HG03060 (cell line): ENCODE data around the gene GPC5.

ENCODE experiments used
- ATAC-seq: cut with Tn5 transposase; IDR thresholded peaks from one replicate; pipeline ENCODE4 v1.9.1; 2021; ENCODE audit warnings: low read depth, moderate number of reproducible peaks; ENCODE audit not compliant: unreplicated experiment

GPC5 gene

DNA sequence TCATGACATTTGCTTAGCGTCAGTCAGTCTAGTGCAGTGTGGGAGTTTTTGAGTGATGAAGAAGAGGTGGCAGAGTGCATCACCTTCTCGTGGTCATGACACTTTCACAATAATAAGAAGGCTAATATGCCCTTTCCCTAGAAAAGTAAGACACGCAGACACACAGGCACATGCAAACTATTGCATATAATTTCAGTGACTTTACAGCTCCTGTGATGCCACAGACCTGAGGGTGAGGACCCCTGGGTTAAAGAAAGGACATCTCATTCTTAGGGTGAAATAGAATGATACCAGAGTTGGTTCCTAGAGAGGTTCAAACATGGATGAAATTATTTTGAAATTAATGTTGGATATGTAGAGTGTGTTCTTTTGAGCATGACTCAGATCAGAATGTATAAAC, 300.3 kb downstream of the GPC5 start:
- no peak for ATAC-seq

DNA sequence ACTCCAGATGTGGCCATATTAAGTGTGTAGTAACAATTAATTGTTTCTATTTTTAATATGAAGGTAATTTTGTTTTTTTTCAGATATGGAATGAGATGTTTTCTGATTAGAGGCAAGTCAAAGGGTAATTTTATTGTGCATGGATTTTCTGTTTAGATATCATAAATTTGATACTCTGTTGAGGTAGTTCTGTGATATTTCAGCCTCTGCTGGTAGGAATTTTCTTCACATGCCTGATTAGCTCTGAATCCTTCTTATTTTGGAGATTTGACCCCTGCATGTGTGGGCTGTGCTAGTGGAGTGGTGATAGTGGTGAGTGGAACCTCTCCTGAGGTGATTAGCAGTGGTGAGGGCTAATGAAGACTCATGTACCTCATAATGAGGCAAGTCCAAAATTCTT, 301.4 kb downstream of the GPC5 start:
- no peak for ATAC-seq

DNA sequence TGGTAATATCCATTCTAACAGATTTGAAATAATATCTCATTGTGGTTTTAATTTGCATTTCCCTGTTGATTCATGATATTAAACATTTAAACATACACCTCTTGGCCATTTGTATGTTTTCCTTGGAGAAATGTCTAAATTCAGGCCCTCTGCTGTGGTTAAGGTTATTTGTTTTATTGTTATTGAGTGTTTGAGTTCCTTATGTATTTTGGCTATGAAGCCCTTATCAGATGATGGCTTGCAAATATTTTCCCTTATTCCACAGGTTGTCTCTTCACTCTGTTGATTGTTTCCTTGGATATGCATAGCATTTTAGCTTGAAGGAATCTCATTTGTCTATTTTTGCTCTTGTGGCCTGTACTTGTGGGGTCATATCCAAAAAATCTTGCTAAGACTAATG, 303.6 kb downstream of the GPC5 start:
- ATAC-seq, result no peak

DNA sequence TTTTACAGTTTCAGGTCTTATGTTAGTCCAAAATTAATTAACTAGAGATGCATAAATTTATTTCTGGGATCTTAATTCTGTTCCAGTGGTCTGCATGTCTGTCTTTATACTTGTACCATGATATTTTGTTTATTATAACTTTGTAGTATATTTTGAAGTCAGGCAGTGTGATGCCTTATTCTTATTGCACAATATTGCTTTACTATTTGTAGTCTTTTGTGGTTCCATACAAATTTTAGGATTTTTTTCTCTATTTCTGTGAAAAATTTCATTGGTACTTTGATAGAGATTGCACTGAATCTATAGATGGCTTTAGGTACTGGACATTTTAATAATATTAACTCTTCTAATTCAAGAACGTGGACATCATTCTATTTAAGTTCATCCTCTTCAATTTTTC, 304.0 kb downstream of the GPC5 start:
- no peak for ATAC-seq

DNA sequence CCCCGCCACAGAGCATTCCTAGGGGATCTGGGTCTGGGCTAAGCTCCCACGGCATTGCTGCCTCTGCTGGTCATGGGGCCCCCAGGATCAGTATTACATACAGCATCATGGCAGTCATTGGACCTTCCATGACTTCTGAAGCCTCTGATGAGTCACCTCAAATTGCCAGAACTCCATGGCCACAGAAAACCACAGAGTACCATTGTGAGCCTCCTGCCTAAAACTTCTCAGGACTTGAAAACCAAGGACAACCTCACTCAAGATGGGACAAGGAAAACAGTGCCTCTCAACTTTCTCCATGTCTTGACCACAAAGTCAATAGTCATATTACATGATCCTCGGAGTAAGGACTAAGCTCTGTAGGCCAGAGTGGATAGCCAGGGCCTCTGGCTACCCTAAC, 306.0 kb downstream of the GPC5 start:
- no peak for ATAC-seq

DNA sequence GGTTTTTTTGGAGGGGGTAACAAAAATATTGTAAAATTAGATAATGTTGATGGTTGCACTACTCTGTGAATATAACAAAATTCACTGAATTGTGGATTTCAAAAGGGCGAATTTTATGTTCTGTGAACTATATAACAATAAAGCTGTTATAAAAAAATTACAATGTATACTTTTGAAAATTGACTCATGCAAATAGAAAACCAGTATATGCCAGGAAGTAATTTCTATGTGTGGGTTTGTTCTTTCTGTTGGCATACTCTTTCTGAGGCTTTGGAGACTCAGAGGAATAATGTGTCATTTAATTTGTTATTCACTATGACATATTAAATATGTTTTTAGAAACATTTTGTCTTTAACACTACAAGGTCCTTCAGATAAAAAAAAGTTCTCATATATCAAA, 310.1 kb downstream of the GPC5 start:
- no peak for ATAC-seq

DNA sequence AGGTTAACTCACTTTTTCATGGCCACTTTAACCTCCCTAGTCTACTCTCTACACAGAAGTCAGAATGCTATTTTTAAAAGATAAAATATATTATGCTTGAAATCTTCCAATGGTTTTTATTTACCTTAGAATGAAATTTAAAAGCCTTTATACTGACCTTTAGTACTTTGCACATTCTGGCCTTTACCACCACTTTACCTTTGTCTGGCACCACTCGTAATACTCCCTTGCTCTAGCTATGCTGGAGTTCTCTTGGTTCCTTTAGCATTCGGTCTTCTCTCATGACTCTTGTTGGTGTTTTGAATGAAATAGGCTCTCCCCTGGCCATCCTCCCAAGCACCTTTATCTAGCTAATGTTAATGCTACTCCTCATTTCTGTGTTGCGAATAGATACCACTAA, 310.8 kb downstream of the GPC5 start:
- ATAC-seq, result no peak

DNA sequence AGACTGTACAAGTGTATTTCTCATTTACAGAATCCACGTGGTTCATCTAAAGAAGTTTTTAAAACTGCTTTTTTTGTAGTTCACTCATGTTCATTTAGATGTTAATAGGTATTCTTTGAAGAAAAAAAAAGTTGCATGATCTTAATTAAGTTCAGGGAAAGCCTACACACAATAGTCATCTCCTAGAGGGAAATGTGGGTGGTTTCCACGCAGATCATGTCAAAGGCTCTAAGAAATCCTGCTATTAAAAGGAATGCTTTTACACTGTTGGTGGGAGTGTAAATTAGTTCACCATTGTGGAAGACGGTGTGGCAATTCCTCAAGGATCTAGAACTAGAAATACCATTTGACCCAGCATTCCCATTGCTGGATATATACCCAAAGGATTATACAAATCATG, 312.3 kb downstream of the GPC5 start:
- no peak for ATAC-seq

DNA sequence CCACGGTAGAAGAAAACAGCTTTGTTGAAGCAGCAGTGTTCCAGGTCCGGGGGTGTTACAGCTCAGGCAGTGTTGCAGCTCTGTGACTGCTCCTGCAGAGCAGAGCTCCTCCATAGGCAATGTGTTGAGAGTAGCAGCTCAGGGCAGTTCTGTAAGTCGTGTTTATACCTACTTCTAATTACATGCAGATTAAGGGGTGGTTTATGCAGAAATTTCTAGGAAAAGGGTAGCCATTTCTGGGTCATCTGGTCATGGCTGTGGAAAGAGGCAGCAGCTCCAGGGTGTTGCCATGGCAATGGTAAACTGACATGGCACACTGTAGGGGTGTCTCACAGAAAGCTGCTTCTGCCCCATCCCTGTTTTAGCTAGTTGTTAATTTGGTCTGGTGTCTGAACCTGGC, 316.4 kb downstream of the GPC5 start:
- no peak for ATAC-seq

DNA sequence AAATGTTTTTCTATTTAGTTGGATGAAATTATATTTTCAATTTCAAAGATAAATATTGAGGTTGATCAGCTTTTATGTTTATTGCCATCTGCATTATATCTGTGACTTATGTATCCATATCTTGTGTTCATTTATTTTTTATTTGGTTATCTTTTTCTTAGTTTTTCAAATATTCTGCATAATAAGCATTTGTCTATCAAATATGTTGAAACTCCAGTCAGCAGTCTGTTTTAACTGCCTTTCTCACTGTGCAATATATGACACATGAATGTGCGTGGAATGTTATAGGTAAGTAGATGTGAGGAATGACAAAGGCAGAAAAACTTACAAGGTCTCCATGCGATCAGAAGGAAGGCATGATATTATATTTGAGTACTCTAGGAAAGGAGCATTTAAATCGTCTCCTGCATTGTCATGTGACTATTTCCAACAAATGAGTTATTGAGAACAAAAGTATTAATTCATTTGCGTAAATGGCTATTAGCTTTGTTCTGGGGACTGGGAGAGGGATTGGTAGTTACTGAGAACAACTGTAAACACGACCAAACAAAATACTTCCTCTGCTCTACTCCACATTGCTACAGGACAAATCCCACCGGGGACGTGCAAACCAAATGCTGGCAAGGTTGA, 318.1 kb downstream of the GPC5 start:
- ATAC-seq, result no peak

DNA sequence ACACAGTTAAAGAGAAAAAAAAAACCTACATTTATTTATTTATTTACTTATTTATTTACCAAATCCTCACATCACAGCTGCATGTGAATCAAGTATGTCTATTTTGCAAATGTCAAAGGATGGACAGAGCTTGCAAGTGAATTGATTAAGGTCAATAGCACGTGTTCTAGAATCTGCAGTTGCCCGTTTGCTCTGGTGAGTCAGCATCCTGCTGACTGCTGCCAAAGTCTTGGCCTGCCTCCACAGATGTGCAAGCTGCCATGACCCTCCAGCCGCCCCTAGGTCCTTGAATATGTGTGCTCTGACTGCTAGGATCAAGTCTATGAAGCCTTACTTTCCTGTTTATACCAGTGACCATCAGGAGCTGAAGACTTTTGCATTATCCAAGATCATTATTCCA, 320.6 kb downstream of the GPC5 start:
- ATAC-seq, result no peak

DNA sequence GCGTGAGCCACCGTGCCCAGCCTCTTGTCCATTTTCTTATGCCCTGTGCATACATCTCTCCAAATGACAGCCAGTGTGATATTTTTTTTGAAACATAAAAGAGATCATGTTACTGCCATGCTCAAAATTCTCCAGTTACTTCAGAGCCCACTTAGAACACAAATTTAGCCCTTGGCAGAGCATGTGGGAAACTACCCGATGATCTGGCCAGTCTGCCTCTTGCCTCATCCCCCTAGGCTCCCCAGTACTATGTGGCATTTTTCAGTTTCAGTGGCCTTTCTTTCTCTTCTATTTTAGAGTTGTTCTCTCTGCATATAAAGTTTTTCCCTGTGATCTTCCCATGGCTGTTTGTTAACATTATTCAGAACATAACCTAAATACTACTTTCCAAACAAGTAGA, 323.0 kb downstream of the GPC5 start:
- no peak for ATAC-seq

DNA sequence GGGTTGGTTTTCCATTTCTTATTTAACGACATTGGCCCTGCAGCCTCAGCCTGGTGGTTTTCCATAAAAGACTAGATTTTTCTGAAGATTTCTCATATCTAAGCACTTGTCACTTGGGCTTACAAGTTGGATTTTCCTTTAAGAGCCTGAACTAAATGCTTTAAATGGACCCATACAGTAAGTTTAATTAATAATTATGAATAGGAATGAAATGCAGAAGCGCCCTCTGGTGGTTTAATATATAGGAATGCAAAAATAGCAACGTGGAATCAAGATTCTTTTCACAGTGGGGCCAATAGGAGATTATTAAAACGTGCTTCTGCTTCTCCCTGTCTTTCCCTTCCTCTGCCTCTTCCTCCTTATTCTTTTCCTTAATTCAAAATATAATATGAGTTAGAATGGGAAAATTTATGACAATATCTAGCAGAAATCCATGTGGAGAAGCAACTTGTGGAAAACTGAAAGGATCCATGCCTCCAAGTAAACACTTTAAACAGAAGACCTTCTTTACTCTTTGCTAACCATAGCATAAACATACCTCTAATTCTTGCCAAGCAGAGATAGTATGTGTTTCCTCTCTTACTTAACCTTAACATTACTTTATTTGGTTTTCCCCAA, 324.0 kb downstream of the GPC5 start:
- ATAC-seq, result no peak

DNA sequence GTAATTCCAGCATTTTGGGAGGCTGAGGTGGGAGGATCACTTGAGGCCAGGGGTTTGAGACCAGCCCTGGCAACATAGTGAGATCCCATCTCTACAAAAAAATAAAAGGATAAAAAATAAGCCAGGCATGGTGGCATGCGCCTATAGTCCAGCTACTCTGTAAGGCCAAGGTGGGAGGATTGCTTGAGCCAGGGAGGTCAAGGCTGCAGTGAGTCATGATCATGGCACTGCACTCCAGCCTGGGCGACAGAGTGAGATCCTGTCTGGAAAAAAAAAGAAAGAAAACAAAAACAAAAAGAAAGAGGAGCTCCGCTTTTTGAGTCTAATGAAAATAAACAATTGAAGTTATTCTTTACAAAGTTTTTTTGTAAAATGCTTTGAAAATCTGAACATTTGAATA, 326.2 kb downstream of the GPC5 start:
- no peak for ATAC-seq

DNA sequence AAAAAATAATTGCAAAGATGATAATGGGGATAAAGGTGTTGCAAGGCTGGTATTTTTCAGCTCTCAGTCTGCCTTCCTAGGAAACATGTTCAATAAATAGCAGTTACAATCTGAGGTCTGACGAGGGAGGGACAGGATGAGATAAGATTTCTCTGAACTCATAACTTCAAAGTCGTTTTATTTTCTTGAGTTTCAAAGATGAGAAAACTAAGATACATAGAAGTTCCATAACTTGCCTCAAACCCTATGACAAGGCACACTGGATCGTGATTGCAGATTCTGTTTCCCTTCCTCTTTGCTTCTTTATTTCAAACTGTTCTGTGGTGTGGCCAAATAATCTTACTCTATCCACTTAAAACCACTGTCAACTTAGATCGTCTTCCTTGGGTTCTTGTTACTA, 327.2 kb downstream of the GPC5 start:
- ATAC-seq, result no peak

DNA sequence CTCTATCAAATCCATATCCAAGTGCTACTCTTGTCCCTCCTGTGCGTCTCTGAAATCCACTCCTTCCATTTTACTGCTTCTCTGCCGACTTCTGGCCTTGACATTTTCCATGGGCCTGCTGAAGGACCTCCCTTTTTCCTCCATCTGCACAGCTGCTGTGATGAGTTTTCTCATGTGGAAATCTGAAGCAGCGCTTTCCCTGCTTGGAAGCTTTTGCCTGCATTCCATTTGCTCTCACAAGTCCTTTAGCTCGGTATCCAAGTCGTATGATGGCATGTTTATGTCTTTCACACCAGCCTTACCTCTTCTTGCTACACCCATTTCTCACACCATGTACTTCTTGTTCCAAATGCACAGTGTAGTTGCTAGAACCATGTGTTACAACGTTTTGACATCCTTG, 328.2 kb downstream of the GPC5 start:
- no peak for ATAC-seq

DNA sequence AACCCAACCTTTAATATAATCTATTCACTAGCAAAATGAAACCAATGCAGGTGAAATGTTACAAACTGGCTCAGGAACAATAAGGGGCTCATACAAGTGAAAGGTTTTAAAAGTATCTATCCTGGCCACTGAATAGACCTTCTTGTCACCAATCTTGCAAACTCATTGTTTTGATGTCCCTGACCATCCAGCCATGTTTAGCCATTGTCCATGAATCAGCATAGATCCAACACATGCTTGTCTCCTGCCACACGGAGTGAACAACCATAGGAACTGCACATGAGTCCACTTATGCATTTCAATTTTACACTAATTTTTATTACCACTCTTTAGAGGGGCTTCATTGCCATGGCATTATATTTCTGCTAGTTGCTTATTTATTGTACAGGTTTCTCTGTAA, 331.4 kb downstream of the GPC5 start:
- no peak for ATAC-seq

DNA sequence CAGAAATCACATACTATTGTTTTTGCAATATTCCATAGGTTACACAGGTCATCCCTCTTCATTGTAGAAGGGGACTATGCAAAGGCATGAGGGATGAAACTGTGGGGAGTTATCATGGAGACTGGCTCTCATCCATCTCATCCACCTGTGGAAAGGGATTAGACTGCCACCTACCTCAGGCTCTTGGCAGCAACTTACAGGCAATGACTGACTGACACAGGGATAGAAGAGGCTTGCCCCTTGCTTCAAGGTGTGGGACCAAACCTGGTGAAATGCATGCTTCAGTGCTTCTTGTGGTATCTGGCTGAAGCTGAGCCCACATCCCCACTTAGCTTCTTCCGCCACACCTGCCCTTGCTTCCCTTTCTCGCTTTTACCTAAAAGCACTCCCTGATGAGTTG, 341.3 kb downstream of the GPC5 start:
- no peak for ATAC-seq

DNA sequence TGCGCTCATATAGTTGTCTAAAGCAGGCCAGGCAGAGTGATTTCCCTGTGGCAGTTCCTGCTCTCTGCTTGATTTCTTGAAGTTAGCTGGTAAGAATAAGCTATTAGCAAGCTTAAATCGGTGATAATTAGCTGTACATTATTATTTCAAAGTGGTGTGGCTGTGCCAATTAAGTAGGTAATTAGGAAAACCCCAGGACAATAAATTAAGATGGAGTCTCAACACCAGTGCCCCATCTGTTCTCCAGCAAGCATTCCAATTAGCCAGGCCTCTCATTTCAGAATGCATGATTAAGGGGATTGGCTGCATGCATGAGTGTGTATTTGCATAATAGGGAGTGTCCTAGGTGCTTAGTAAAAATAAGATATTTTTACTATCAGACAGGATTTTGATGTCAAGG, 342.3 kb downstream of the GPC5 start:
- ATAC-seq, result no peak

DNA sequence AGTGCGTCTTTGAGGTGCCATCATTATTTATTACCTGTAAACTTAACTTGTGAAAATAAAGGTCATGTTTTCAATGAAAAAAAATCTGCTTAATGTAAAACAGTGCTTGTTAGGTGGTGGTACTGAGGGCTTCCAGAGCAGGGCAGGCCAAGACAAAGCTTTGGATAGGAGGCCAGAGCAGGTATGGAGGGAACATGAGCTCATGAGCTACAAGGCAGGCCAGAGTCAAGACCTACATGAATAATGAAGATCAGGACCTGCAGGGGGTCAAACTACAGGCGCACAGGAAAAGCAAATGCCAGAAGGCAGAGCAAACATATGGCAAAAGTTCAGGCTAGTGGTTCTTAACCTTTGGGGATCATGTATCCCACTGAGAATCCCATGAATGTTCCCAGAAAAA, 343.5 kb downstream of the GPC5 start:
- no peak for ATAC-seq

DNA sequence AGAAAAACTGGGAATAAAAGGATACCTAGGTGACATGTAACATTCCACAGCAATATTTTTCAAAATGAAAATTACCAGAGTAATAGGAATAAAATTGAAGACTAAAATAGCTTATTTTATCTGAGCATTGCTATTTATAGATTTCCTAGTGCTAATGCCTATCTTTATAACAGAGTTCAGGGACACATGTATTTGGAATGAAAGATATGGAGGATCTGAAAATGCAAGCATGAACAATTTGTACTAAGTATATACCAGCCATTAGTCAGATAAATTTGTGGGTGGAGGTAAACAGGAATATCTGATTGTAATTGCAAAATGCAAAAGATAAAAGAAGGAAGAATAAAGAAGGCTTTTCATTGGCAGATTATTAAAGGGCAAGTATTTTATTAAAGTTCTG, 345.9 kb downstream of the GPC5 start:
- no peak for ATAC-seq

DNA sequence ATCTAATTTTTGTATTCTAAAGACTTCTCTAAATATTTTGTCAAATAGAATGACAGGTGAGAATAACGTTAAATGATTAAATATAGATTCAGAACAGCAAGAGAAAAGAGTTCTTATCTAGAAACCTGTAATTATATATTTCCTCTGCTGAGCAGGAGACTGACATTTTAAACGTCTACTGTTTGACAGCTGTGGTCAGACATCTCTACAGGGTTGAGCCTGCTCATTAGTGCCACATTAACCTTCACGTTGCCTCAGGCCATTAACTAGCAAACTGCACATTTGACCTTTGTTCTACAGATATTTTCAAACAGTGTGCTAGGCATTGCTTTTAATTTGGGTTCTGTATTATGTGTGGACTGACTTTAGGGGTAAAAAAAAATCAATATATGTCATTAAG, 347.5 kb downstream of the GPC5 start:
- ATAC-seq, result no peak

DNA sequence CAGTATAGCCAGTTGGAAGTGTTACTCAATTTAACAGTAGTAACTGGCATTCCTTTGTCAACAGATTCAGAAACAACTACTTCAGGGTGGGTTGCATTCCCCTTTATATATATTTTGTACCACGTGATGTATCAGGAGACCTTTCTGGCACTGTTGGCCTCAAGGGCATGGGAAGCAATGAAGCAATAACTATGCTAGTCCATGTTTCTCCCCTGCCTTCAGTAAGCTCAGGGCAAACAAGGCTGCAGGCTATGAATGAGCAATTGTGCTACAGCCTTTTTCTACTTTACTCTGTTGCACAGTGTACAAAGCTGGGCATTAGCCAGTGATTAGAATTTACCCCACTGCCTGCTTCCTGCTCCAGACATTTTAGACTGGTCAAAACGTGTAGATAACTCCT, 348.8 kb downstream of the GPC5 start:
- no peak for ATAC-seq
